GM12873 (cell line): Measurements from ENCODE around the gene ZDHHC8.

Experiments used
- TF ChIP-seq, protein P1 (sequence below): IDR thresholded peaks from 2 replicates; pipeline ENCODE4 v1.5.1; 2012; ENCODE audit warnings: low read depth, mild to moderate bottlenecking, moderate library complexity, low read length, control low read depth; ENCODE audit not compliant: insufficient read depth; ENCODE audit errors: missing control alignments

Gene ZDHHC8

DNA sequence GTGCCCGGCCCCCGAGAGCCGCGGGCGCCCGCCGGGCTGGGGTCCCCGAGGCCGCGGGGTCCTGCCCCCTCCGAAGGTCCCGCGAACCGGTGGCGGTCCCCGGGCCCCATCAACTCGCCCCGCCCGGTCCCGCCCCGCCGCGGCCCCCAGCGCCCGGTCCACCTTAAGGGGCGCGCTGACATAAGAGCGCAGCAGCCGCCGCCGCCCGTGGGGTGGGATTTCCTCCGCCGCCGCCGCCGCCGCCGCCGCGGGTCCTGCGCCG is at the start of gene ZDHHC8:
Gene ZDHHC8, plus strand, starts transcription at position 208 of the 262 bp plus-strand sequence. CDS start 144 bp downstream, outside the sequence.
- TF ChIP-seq, protein P1, sequence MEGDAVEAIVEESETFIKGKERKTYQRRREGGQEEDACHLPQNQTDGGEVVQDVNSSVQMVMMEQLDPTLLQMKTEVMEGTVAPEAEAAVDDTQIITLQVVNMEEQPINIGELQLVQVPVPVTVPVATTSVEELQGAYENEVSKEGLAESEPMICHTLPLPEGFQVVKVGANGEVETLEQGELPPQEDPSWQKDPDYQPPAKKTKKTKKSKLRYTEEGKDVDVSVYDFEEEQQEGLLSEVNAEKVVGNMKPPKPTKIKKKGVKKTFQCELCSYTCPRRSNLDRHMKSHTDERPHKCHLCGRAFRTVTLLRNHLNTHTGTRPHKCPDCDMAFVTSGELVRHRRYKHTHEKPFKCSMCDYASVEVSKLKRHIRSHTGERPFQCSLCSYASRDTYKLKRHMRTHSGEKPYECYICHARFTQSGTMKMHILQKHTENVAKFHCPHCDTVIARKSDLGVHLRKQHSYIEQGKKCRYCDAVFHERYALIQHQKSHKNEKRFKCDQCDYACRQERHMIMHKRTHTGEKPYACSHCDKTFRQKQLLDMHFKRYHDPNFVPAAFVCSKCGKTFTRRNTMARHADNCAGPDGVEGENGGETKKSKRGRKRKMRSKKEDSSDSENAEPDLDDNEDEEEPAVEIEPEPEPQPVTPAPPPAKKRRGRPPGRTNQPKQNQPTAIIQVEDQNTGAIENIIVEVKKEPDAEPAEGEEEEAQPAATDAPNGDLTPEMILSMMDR, result no peak

- TF ChIP-seq, protein P1, result no peak
These were observed 48.3 kb upstream of the ZDHHC8 start for GRCh38 chr22:20083157-20083890.

DNA sequence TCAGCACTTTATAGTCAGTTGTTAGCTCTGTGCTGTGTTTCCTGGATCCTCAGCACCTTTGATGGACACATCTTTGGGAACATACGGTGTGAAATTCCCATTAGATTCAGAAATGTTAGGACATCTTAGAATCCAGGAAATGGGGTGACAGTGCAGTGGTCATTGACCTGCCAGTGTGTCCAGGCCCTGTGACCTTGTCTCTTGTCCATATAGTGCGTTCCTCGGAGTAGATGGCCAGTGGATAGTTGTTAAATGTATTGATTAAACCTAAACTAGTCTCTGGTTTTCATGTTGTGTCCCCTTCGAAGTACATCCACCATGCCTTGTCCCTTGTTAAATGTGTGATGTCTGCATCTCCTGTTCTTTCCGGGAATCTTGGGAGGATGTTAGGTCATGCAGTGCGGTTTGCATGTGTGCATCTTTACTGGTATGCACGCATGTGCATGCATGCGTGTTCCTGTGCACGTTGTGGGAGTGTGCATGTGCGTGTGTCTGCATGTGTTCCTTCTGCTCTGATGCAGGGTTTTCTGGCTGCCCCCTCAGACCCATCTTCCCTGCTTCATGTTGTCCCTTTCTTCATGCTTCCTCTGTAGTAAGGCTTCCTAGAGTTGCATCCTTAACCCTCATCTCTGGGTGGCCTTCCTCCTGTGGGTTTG is 47.6 kb upstream of the ZDHHC8 start:
- TF ChIP-seq, protein P1, result no peak

- TF ChIP-seq, protein P1, result peak; percentile 56
These were observed 46.8 kb upstream of the ZDHHC8 start for GRCh38 chr22:20084547-20085413.

- TF ChIP-seq, protein P1, result no peak
These were observed 46.0 kb upstream of the ZDHHC8 start for GRCh38 chr22:20085651-20086050.

DNA sequence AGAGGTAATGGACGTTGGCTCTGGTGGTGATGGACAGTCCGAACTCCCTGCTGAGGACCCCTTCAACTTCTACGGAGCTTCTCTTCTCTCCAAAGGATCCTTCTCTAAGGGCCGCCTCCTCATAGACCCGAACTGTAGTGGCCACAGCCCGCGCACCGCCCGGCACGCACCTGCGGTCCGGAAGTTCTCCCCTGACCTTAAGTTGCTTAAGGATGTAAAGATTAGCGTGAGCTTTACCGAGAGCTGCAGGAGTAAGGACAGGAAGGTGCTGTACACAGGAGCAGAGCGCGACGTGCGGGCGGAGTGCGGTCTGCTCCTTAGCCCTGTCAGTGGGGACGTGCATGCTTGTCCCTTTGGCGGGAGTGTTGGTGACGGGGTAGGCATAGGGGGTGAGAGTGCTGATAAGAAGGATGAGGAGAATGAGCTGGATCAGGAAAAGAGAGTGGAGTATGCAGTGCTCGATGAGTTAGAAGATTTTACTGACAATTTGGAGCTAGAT is 45.5 kb upstream of the ZDHHC8 start:
- TF ChIP-seq, protein P1, result no peak

DNA sequence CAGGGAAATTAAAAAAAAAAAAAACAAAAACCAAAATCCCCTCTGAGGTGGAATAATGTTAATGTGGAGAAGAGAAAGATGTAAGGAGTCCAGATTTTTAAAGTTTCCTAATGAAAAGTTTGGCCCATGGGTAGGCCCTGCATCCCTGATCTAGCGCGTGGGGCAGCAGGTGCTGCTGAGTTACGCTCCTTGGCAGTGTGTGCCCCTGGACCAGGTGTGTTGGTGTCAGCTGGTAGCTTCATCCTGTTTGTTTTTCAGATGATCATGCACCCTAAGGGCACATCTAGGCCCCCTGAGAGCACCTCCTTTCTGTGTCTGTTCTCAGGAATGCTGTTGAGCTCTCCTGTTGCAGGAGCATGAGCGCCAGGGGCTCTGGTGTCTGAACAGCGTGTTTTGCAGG is 44.8 kb upstream of the ZDHHC8 start:
- TF ChIP-seq, protein P1, result no peak
